Endothelial cell of umbilical vein (primary cell): ENCODE results near the gene ZSWIM7. TPM values are rescaled to one million over a fixed set of nuclear protein-coding genes. Genes with fewer than 3 reads are reported as not detected.

ENCODE experiments used
- BruUV-seq: library from RNA; stranded (reverse); fragments of 400-500 nt; replicated peaks from 2 replicates; lab custom pipeline; 2021; lab: Mats Ljungman, UMichigan
- CTCF ChIA-PET: fragments of 300-600, 350-600 bp; sonication (Branson Sonifier 250); formaldehyde crosslinking; loops from one replicate; lab custom pipeline; 2021; ENCODE audit warnings: antibody characterized with exemption, inconsistent platforms; lab: Charles Lee
- POLR2A ChIA-PET: fragments of 300-600, 350-600 bp; sonication (Branson Sonifier 250); formaldehyde crosslinking; loops from one replicate; lab custom pipeline; 2021; ENCODE audit warnings: antibody characterized with exemption, inconsistent platforms; lab: Charles Lee
- DNase-seq: peaks from one replicate; pipeline ENCODE4 v3.0.0-alpha.2; 2011; ENCODE audit warnings: low read depth, low spot score
- FAIRE-seq: peaks from 2 replicates; lab custom pipeline; 2011; peaks lifted over from hg19 to GRCh38; lab: Jason Lieb, UNC
- H2AFZ ChIP-seq: 2 replicates; pipeline ENCODE4 v1.6.0; 2012; ENCODE audit warnings: low read depth, low read length, control low read depth, inconsistent platforms
- H3K27ac ChIP-seq: 2 replicates; pipeline ENCODE4 v1.5.1; 2011; ENCODE audit warnings: low read depth, mild to moderate bottlenecking, control low read depth, low read length, moderate library complexity; ENCODE audit not compliant: insufficient read depth
- H3K27me3 ChIP-seq, 2 experiments: 2 replicates each; pipeline versions ENCODE4 v1.6.0 to v1.6.1; 2011; ENCODE audit warnings: low read length in 2 of 2, mixed read lengths in 1 of 2; ENCODE audit not compliant: control insufficient read depth in 2 of 2, insufficient read depth in 2 of 2
- H3K36me3 ChIP-seq, 2 experiments: 2 replicates in 1 of 2; 3 replicates in 1 of 2; pipeline ENCODE4 v1.5.1; 2011; ENCODE audit warnings: low read length in 2 of 2, mild to moderate bottlenecking in 1 of 2, moderate library complexity in 1 of 2; ENCODE audit not compliant: control insufficient read depth in 2 of 2, insufficient read depth in 2 of 2; ENCODE audit errors: extremely low read depth in 1 of 2
- H3K4me1 ChIP-seq: 3 replicates; pipeline ENCODE4 v1.5.1; 2011; ENCODE audit warnings: mild to moderate bottlenecking, low read length; ENCODE audit not compliant: control insufficient read depth, insufficient read depth; ENCODE audit errors: extremely low read depth
- H3K4me2 ChIP-seq: 2 replicates; pipeline ENCODE4 v1.6.1; 2011; ENCODE audit warnings: low read length, control low read depth, mixed read lengths; ENCODE audit not compliant: insufficient read depth
- H3K4me3 ChIP-seq, 3 experiments: fragments of 200-600 bp in 1 of 3; sonication (generic), shearing (Covaris generic) in 1 of 3; replicated peaks in 1 of 3; 2 replicates each; pipeline ENCODE4 v1.5.1; 2011 to 2016; ENCODE audit warnings: control low read depth in 3 of 3, low read length in 3 of 3, mild to moderate bottlenecking in 2 of 3, inconsistent platforms in 1 of 3, low read depth in 1 of 3, moderate library complexity in 1 of 3; ENCODE audit not compliant: insufficient read depth in 1 of 3
- H3K79me2 ChIP-seq: 2 replicates; pipeline ENCODE4 v1.6.0; 2012; ENCODE audit warnings: low read length, inconsistent platforms; ENCODE audit not compliant: control insufficient read depth, insufficient read depth
- H3K9ac ChIP-seq: replicated peaks from 2 replicates; pipeline ENCODE3; 2011; ENCODE audit warnings: low read length, control low read depth; ENCODE audit not compliant: insufficient read depth; ENCODE audit errors: extremely low read depth
- H3K9me1 ChIP-seq: replicated peaks from 3 replicates; pipeline ENCODE4 v1.6.0; 2011; ENCODE audit warnings: mild to moderate bottlenecking, low read length; ENCODE audit not compliant: control insufficient read depth, insufficient read depth; ENCODE audit errors: extremely low read depth
- H3K9me3 ChIP-seq: replicated peaks from 2 replicates; pipeline ENCODE4 v1.5.1; 2012; ENCODE audit warnings: low read length, inconsistent platforms; ENCODE audit not compliant: control insufficient read depth, insufficient read depth
- H4K20me1 ChIP-seq: replicated peaks from 2 replicates; pipeline ENCODE3; 2011; ENCODE audit warnings: mild to moderate bottlenecking, low read length; ENCODE audit not compliant: control insufficient read depth, insufficient read depth; ENCODE audit errors: extremely low read depth
- EZH2 ChIP-seq: IDR thresholded peaks from 2 replicates; pipeline ENCODE4 v1.6.1; 2012; ENCODE audit warnings: borderline replicate concordance, low read depth, mild to moderate bottlenecking, moderate library complexity, low read length, inconsistent platforms; ENCODE audit not compliant: severe bottlenecking
- FOS ChIP-seq: IDR thresholded peaks from 2 replicates; pipeline ENCODE4 v1.6.1; 2011; ENCODE audit warnings: mild to moderate bottlenecking, low read length, moderate library complexity, borderline replicate concordance; ENCODE audit not compliant: insufficient read depth
- GATA2 ChIP-seq: IDR thresholded peaks from 2 replicates; pipeline ENCODE4 v1.7.0; 2011; ENCODE audit warnings: low read depth, mild to moderate bottlenecking, moderate library complexity, mixed read lengths, low read length; ENCODE audit not compliant: insufficient read length, insufficient read depth
- JUN ChIP-seq: IDR thresholded peaks from 2 replicates; pipeline ENCODE4 v1.6.1; 2011; ENCODE audit warnings: borderline replicate concordance, low read depth; ENCODE audit not compliant: insufficient read length, insufficient read depth
- MYC ChIP-seq: IDR thresholded peaks from one replicate; pipeline ENCODE4 v1.6.1; 2011; ENCODE audit warnings: mild to moderate bottlenecking, low read depth, low read length
- POLR2A ChIP-seq: IDR thresholded peaks from 2 replicates; pipeline ENCODE4 v1.6.1; 2012; ENCODE audit warnings: low read depth, mild to moderate bottlenecking, control low read depth, low read length
- POLR2AphosphoS5 ChIP-seq: IDR thresholded peaks from 2 replicates; pipeline ENCODE4 v1.6.1; 2012; ENCODE audit warnings: low read depth, mild to moderate bottlenecking, control low read depth, low read length, moderate library complexity; ENCODE audit not compliant: insufficient read depth
- dilution Hi-C: fragments of 300-500 bp; cut with MboI; formaldehyde crosslinking; loops from one replicate; pipeline ENCODE4 v1.15.0; 2019; ENCODE audit warnings: low sequenced_read_pairs; ENCODE audit not compliant: extremely low pct_ligation_motif_present
- intact Hi-C: fragments of 100-400 bp; cut with micrococcal nuclease; formaldehyde crosslinking; loops from one replicate; pipeline ENCODE4 v1.10.0; 2022
- polyA plus RNA-seq, 4 experiments: library from polyadenylated mRNA; depleted of rRNA in 3 of 4; stranded (reverse) in 3 of 4; unstranded in 1 of 4; fragments of >200 nt; gene quantifications; 2 replicates each; pipeline versions ENCODE4 v1.2.1 to v1.2.3, GENCODE V29; 2011 to 2012; ENCODE audit warnings: missing spikeins in 1 of 4
- total RNA-seq: library from RNA; stranded (reverse); gene quantifications from 2 replicates; pipeline ENCODE4 v1.2.3, GENCODE V29; 2021
- TF ChIP-seq, protein P1 (sequence below): IDR thresholded peaks from 2 replicates; pipeline ENCODE4 v1.6.1; 2011; ENCODE audit not compliant: insufficient read depth, insufficient read length
- TF ChIP-seq, protein P2 (sequence below), 2 donors: IDR thresholded peaks; 1 replicate in 1 of 2; 2 replicates in 1 of 2; pipeline ENCODE4 v1.5.1; 2011; ENCODE audit warnings: low read length in 2 of 2, mild to moderate bottlenecking in 2 of 2, moderate library complexity in 2 of 2, control low read depth in 1 of 2, inconsistent platforms in 1 of 2, low read depth in 1 of 2; ENCODE audit not compliant: insufficient read depth in 1 of 2; ENCODE audit errors: extremely low read depth in 1 of 2

ZSWIM7 gene
- total and polyA plus RNA-seq, 2 donors (not counting 3 experiments of a cell fraction or from before 2014, with no cell fraction given): 18.0 to 33.8 TPM

DNA sequence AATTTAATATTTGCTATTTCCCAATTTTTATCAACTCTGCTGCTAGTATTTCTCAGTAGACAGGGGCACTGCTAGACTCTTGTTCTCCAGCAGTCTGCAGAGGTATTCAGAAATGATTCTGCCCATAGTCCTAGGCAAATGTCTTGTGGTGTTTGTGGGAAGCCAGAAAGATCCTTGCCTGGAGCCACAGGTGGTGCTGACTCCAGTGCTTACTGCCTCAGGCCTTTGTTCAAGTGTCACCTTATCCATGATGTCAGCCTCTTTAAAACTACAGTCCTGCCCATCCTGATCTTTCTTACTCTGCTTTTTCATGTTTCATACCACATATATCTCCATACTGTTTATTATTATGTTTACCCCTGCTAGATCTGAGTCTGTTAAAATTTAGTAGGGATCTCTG lies 26.5 kb downstream of the ZSWIM7 start:
- Histone ChIP-seq H3K4me3 (no peak overlapping the region), H4K20me1 (no peaks in the 10 kb centered on the region), H3K9me3 (no peaks in the 10 kb centered on the region), H3K79me2 (peaks cover 29% of the 10 kb centered on the region), H3K27me3 (no peaks in the 10 kb centered on the region), H3K9me1 (no peaks in the 10 kb centered on the region), H3K4me2 (no peak overlapping the region), H3K4me1 (no peaks in the 10 kb centered on the region), H3K36me3 (peaks cover 3 to 11% of the 10 kb centered on the region in 2 experiments), H3K27ac (no peak overlapping the region), H2AFZ (no peak overlapping the region), H3K9ac (no peak overlapping the region)
- dilution Hi-C loops: no loop called here
- no peak for DNase-seq
- ChIA-PET POLR2A (no interaction called here), CTCF (no interaction called here)
- intact Hi-C loops: no loop called here
- TF ChIP-seq FOS (no peak), MYC (no peak), EZH2 (no peak), POLR2A (no peak), POLR2AphosphoS5 (no peak), JUN (no peak), GATA2 (no peak)
- TF ChIP-seq, protein P1, sequence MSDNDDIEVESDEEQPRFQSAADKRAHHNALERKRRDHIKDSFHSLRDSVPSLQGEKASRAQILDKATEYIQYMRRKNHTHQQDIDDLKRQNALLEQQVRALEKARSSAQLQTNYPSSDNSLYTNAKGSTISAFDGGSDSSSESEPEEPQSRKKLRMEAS: no peak
- TF ChIP-seq, protein P2, sequence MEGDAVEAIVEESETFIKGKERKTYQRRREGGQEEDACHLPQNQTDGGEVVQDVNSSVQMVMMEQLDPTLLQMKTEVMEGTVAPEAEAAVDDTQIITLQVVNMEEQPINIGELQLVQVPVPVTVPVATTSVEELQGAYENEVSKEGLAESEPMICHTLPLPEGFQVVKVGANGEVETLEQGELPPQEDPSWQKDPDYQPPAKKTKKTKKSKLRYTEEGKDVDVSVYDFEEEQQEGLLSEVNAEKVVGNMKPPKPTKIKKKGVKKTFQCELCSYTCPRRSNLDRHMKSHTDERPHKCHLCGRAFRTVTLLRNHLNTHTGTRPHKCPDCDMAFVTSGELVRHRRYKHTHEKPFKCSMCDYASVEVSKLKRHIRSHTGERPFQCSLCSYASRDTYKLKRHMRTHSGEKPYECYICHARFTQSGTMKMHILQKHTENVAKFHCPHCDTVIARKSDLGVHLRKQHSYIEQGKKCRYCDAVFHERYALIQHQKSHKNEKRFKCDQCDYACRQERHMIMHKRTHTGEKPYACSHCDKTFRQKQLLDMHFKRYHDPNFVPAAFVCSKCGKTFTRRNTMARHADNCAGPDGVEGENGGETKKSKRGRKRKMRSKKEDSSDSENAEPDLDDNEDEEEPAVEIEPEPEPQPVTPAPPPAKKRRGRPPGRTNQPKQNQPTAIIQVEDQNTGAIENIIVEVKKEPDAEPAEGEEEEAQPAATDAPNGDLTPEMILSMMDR (IDR thresholded peaks at IDR 0.05; ENCODE audit: extremely low read depth in 1 of 2, insufficient read depth in 1 of 2, low read depth in 1 of 2, low read length in 2 of 2): no peak
- FAIRE-seq: no peak
- no TSS peak for BruUV-seq
